HG03378 (cell line): ENCODE measurements around the gene C1QB.

Experiments
- ATAC-seq: cut with Tn5 transposase; IDR thresholded peaks from one replicate; pipeline ENCODE4 v1.9.1; 2021; ENCODE audit warnings: mild to moderate bottlenecking, moderate library complexity; ENCODE audit not compliant: unreplicated experiment

Gene C1QB

GRCh38 chr1:22652881-22653316 is at the start of gene C1QB:
C1QB (plus strand) TSS chr1:22653236; CDS start chr1:22659463, 6,227 bp downstream.
- no peak for ATAC-seq

GRCh38 chr1:22606161-22606560 is 46.9 kb upstream of the C1QB start:
- no peak for ATAC-seq

GRCh38 chr1:22607154-22607553 is 45.9 kb upstream of the C1QB start:
- ATAC-seq, result no peak

- no peak for ATAC-seq
Observed at GRCh38 chr1:22608361-22608760, 44.7 kb upstream of the C1QB start.

GRCh38 chr1:22609291-22609690 is 43.7 kb upstream of the C1QB start:
- no peak for ATAC-seq

- ATAC-seq, result no peak
Observed at GRCh38 chr1:22611530-22611947, 41.5 kb upstream of the C1QB start.

- no peak for ATAC-seq
Observed at GRCh38 chr1:22612671-22613571, 40.1 kb upstream of the C1QB start.

GRCh38 chr1:22613572-22613918 is 39.5 kb upstream of the C1QB start:
- no peak for ATAC-seq

GRCh38 chr1:22613951-22614350 is 39.1 kb upstream of the C1QB start:
- no peak for ATAC-seq

- no peak for ATAC-seq
Observed at GRCh38 chr1:22615886-22616285, 37.1 kb upstream of the C1QB start.

- ATAC-seq, result no peak
Observed at GRCh38 chr1:22616571-22616970, 36.5 kb upstream of the C1QB start.

GRCh38 chr1:22618056-22618455 is 35.0 kb upstream of the C1QB start:
- ATAC-seq, result no peak

- ATAC-seq, result no peak
Observed at GRCh38 chr1:22619252-22619651, 33.8 kb upstream of the C1QB start.

- no peak for ATAC-seq
Observed at GRCh38 chr1:22619798-22620197, 33.2 kb upstream of the C1QB start.

- ATAC-seq, result no peak
Observed at GRCh38 chr1:22621761-22622160, 31.3 kb upstream of the C1QB start.

GRCh38 chr1:22625262-22625925 is 27.6 kb upstream of the C1QB start:
- no peak for ATAC-seq

GRCh38 chr1:22626237-22627157 is 26.5 kb upstream of the C1QB start:
- no peak for ATAC-seq

- no peak for ATAC-seq
Observed at GRCh38 chr1:22627331-22627730, 25.7 kb upstream of the C1QB start.

GRCh38 chr1:22628698-22629444 is 24.2 kb upstream of the C1QB start:
- ATAC-seq, result no peak

- no peak for ATAC-seq
Observed at GRCh38 chr1:22629886-22630285, 23.1 kb upstream of the C1QB start.
